ENCODE results near the gene MDC1.

Gene MDC1

DNA sequence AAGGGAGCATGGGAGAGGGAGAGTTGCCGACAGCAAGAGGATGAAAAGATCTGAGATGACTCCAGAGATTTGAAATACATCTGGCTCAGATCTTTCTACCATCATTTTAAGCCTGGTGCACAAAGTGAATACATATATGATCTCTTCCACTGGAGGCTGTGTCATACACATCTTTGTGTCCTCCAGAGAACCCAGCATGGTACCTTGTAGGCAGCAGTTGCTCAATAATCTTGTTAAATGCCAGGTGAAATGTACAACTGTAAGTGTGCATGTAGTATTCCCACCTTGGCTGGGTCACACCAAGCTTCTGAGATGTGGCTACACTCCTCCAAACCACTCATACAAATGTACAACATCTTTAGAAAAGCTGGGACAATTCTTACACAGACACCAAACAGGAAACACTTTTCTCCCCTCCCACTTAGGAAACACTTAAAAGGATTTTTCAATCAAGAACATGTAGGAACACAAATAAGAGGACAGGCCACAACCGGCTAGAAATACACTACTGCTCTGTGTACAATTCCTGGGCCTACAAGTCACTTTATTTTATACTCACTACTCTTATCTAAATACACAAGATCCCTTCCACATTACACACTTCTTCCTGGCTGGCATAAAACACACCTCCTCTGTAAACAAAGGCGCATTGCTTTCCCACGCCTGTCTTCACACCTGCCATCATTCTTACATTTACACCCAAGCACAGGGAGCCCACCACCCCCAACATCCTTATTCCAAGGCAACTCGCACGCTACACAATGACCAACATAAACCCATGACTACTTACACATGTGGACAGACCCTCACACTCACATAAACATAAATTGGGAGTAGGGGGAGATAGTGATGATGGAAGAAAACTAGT, 31.1 kb upstream of the MDC1 start:
- no peak for DNase-seq

- DNase-seq, result no peak
Measured at GRCh38 chr6:30747300-30747687, 30.2 kb upstream of the MDC1 start.

- peak; percentile 93 for DNase-seq
Measured at GRCh38 chr6:30744054-30744805, 27.1 kb upstream of the MDC1 start, which contains the start of gene IER3. IER3 (minus strand) TSS chr6:30744547; CDS start chr6:30744518, 29 bp downstream.

- no peak for DNase-seq
Measured at GRCh38 chr6:30743099-30744053, 26.3 kb upstream of the MDC1 start.

GRCh38 chr6:30742316-30743098, 25.4 kb upstream of the MDC1 start, which contains the start of gene FLOT1:
FLOT1 (minus strand) TSS chr6:30742687; CDS start chr6:30742189, 498 bp downstream.
- DNase-seq, result peak; percentile 97

- DNase-seq, result no peak
Measured at GRCh38 chr6:30741789-30742315, 24.8 kb upstream of the MDC1 start.

- no peak for DNase-seq
Measured at GRCh38 chr6:30741063-30741779, 24.1 kb upstream of the MDC1 start.

- DNase-seq, result no peak
Measured at GRCh38 chr6:30740540-30740870, 23.4 kb upstream of the MDC1 start.

GRCh38 chr6:30738532-30738931, 21.5 kb upstream of the MDC1 start:
- DNase-seq, result no peak

- no peak for DNase-seq
Measured at GRCh38 chr6:30735668-30736314, 18.7 kb upstream of the MDC1 start.

DNA sequence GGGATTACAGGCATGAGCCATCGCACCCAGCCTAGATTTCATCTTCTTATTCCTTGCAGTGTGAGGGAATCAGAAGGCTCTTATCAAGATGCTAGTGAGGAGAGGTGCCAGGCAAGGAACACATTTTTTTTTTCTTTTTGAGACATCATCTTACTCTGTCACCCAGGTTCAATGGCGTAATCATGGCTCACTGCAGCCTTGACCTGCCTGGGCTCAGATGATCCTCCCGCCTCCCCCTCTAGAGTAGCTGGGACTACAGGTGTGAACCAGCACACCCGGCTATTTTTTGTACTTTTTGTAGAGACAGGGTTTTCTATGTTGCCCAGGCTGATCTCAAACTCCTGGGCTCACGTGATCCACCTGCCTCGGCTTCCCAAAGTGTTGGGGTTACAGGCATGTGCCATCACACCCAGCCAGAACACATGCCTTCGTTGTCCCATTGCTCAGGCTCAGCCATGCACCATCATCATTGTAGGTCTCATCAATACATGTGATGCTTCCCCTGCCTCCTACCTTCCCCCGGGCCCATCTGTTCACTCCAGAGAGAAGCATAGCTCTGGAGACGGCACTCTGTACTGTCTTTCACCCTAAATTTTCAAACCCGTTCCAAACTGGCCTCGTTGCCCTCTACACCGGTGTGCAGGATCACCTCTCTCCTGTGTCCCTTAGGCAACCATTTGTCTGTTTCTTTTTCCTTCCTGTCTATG, 15.3 kb upstream of the MDC1 start:
- no peak for DNase-seq

DNA sequence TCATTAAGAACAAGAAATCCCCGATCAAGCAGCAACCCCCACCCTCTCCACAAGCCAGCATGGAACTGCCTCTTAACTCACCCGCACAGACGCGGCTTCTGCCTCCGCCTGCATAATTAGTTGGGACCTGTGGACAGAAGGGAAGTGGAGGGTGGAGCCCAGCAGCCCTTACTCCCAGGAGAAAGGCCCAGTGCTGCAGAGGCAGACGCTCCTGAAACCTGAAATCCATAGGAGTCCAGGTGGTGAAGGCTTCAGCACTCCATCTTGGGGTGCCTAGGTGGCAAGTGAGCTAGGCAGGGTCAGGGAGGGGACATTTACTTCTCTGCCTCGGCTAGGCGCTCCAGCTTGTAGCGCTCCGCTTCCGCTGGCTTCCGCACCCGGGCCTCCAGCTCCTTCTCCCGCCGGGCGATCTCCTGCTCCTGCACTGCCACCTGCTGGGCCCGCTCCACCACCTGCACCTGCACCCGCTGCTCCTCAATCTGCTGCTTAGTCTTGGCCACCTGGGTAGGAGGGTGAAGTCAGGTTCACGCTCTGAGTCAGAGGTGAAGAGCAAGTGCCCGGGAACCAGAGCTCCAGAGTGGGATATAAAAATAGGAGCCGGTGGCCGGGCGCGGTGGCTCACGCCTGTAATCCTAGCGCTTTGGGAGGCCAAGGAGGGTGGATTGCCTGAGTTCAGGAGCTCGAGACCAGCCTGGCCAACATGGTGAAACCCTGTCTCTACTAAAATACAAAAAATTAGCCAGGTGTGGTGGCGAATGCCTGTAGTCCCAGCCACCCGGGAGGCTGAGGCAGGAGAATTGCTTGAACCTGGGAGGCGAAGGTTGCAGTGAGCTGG, 13.7 kb upstream of the MDC1 start:
- peak; percentile 54 for DNase-seq

DNA sequence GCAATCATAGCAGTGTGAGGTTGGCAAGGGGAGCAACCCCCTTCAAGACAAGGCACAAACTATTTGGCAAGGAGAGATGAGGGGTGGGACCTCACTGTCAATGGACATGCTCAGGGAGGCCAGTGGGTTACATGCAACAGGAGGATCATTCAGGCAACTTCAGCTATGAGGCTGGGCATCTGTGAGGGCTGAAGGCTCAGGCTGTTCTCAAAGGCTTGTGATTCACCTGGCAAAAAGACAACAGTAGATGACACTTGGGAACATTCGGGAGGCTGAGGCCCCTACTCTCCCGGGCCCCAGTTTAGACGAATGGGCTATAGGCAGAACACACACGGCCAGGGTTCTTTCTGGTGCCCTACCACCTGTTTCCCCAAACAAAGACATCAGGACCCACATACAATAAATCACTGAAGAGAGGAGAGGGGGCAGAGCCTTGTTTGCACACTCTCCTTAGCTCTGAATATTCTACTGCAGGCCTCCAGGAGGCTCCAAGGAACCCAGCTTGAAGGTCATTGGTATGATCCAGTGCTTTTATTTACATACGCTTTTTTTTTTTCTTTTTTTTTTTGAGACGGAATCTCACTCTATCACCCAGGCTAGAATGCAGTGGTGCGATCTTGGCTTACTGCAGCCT, 11.0 kb upstream of the MDC1 start:
- DNase-seq, result no peak

DNA sequence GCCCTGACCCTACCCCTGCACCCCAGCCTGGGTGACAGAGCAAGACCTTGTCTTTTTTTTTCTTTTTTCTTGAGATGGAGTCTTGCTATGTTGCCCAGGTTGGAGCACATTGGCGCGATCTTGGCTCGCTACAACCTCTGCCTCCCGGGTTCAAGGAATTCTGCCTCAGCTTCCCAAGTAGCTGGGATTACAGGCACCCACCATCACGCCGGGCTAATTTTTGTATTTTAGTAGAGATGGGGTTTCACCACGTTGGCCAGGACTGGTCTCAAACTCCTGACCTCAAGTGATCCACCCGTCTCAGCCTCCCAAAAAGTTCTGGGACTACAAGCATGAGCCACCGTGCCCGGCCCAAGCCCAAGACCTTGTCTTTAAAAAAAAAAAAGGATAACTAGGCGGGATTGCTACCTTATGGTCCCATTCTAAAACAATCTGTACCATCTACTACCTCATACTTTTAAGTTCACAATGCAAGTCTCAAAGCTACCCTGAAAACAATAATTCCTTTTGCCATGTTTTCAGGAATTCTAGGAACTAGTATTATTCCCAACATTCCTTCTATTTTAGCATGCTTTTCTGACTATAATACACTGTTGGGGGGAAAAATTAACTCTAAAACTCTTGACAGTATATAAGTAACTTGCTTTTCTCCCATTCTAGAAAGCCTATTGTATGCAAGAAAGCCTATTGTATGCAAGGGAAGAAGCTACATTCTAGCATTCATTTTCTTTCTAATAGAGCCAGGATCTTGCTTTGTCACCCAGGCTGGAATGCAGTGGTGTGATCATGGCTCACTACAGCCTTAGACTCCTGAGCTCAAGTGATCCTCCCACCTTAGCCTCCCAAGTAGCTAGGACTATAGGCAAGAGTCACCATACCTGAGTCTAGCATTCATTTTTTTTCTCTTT, 9.7 kb upstream of the MDC1 start:
- no peak for DNase-seq

DNA sequence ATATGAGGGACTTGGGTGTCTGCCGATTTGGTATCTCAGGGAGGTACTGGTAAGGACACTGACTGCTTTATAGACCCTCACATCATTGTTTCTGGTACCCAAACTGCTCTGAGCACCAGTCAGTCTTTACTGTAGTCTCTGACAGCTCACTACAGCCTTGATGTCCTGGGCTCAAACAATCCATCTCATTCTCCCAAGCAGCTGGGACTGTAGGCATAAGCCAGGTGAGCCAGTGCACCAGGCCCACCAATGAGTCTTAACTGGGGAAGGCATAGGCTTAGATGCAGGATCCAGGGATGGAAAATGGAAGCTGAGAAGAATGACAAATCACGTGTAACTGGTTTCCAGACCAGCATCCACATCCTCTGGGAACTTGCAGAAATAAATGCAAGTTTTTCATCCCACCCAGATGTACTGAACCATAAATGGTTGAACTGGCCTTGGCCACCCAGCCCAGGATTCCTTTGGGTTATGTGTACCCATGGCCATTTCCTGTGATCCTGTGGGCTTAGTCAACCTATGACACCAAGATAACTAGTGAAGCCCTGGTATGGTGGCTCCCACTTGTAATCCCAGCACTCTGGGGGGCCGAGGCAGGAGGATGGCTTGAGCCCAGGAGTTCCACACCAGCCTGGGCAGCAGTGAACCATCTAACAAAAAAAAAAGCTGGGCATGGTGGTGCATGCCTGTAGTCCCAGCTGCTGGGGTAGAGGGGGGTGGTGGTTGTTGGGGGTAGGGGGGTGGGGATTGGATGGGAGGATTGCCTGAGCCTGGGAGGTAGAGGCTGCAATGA, 8.8 kb upstream of the MDC1 start:
- peak; percentile 70 for DNase-seq

DNA sequence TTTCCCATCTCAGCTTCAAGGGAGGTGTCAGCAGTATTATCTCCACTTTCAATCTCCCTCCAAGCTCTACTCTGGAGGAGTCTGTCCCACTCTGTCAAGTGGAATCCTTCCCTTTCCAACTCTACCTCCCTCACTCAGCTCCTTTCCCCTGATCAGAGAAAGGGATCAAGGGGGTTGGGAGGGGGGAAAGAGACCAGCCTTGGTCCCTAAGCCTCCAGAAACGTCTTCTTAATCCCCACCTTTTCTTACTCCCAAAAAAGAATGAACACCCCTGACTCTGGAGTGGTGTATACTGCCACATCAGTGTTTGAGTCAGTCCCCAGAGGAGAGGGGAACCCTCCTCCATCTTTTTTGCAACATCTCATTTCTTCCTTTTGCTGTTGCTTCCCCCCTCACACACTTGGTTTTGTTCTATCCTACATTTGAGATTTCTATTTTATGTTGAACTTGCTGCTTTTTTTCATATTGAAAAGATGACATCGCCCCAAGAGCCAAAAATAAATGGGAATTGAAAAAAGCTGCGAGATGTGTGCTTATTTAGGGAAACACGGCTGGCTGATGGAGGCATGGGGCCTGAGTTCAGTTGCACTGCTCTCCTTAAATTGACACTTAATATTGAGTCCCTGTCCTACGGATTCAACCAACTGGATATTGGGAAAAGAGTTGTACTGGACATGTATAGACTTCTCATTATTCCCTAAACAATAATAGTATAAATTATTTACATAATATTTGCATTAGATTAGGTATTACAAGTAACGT, 8.0 kb upstream of the MDC1 start:
- DNase-seq, result no peak
